ENCODE measurements around the gene SLC9C2.
"Not testable (repeated sequence)": the region's sequence is repeated elsewhere in the genome, so short reads cannot be mapped to it uniquely, and the experiment has no call there.

The SLC9C2 gene

DNA sequence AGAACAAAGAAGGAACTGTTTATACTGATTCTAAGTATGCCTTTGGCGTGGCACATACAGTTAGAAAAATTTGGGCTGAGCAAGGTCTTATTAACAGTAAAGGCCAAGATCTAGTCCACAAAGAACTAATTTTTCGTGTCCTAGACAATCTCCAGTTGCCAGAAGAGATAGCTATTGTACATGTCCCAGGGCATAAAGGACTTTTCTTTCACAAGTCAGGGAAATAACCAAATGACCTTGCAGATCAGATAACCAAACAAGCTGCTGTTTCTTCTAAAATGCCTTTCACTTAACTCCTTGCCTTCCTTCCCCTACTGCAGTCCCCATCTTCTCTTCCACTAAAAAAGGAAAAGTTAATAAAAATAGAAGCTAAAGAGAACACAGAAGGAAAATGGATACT lies 36.2 kb upstream of the SLC9C2 start:
- Histone ChIP-seq H3K27ac (ENCODE audit: low read depth, low read length) (no peak overlapping the region), H3K36me3 (ENCODE audit: low read length) (no peaks in the 10 kb centered on the region), H2AFZ (ENCODE audit: low read depth, low read length, severe bottlenecking) (no peak overlapping the region), H3K9me3 (ENCODE audit: insufficient read depth, low read length) (no peaks in the 10 kb centered on the region), H3K9ac (ENCODE audit: low read length) (no peak overlapping the region), H3K79me2 (ENCODE audit: insufficient read depth, low read length) (no peaks in the 10 kb centered on the region), H3K4me2 (ENCODE audit: low read depth, low read length, poor library complexity, severe bottlenecking) (no peak overlapping the region), H4K20me1 (ENCODE audit: low read depth, low read length) (no peaks in the 10 kb centered on the region), H3K9me2 (replicated peaks; ENCODE audit: insufficient read depth, low read length) (no peaks in the 10 kb centered on the region), H3K4me3 (ENCODE audit: insufficient read depth, low read length, poor library complexity, severe bottlenecking) (no peak overlapping the region), H3F3A (ENCODE audit: insufficient read depth) (no peaks in the 10 kb centered on the region), H3K27me3 (ENCODE audit: low read length) (no peaks in the 10 kb centered on the region)
- no peak for TF ChIP-seq EZH2phosphoT487 (conservative IDR thresholded peaks at IDR 0.05; ENCODE audit: low read length)
- TF ChIP-seq, protein P1, sequence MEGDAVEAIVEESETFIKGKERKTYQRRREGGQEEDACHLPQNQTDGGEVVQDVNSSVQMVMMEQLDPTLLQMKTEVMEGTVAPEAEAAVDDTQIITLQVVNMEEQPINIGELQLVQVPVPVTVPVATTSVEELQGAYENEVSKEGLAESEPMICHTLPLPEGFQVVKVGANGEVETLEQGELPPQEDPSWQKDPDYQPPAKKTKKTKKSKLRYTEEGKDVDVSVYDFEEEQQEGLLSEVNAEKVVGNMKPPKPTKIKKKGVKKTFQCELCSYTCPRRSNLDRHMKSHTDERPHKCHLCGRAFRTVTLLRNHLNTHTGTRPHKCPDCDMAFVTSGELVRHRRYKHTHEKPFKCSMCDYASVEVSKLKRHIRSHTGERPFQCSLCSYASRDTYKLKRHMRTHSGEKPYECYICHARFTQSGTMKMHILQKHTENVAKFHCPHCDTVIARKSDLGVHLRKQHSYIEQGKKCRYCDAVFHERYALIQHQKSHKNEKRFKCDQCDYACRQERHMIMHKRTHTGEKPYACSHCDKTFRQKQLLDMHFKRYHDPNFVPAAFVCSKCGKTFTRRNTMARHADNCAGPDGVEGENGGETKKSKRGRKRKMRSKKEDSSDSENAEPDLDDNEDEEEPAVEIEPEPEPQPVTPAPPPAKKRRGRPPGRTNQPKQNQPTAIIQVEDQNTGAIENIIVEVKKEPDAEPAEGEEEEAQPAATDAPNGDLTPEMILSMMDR (IDR thresholded peaks at IDR 0.05; ENCODE audit: insufficient read depth, low read length, poor library complexity, severe bottlenecking): no peak

DNA sequence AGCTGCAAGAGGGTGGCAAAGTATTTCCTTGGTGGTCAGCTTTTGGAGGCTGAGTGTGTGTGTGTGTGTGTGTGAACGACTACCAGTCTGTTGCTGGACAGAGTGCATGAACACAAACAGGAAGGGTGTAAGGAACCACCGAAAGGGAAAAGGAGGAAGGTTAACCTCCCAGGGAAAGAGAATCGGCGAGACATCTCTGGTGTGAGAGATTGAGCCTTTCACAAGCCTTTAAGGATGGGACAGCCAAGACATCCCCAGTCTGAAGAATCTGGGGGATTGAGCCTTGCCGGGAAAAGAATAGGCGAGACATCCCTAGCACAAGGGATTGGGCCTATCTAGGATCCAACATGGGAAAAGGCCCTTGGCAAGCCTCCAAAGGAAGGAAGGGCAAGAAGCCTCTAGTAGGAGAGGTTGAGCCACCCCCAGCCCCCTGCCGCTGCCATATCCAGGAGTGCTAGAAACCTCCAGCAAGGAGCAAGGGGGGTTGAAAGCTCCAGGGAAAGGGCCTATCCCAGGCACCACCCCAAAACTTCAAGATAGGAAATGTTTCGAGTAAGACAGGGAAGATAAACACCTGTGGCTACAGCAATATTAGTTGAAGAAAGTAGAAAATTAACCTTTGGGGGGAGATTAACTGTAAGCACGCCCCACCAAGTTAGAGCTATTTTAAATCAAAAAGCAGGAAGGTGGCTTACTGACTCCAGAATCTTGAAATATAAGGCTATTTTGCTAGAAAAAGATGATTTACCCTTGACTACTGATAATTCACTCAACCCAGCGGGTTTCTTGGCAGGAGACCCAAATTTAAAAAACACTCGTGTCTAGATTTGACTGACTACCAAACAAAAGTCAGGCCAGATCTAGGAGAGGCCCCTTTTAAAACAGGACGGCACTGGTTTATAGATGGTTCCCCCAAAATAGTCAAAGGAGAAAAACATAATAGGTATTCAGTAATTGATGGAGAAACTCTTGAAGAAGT lies 35.5 kb upstream of the SLC9C2 start:
- H3K36me3 ChIP-seq (ENCODE audit: low read length): no peaks in the 10 kb centered on the region
- no peaks in the 10 kb centered on the region for H3K9me3 ChIP-seq (ENCODE audit: insufficient read depth, low read length)
- H3K79me2 ChIP-seq (ENCODE audit: insufficient read depth, low read length): no peaks in the 10 kb centered on the region
- no peak overlapping the region for H3K4me2 ChIP-seq (ENCODE audit: low read depth, low read length, poor library complexity, severe bottlenecking)
- H3K9ac ChIP-seq (ENCODE audit: low read length): no peak overlapping the region
- no peaks in the 10 kb centered on the region for H3F3A ChIP-seq (ENCODE audit: insufficient read depth)
- H3K4me3 ChIP-seq (ENCODE audit: insufficient read depth, low read length, poor library complexity, severe bottlenecking): no peak overlapping the region
- no peaks in the 10 kb centered on the region for H4K20me1 ChIP-seq (ENCODE audit: low read depth, low read length)
- no peaks in the 10 kb centered on the region for H3K9me2 ChIP-seq (replicated peaks; ENCODE audit: insufficient read depth, low read length)
- H2AFZ ChIP-seq (ENCODE audit: low read depth, low read length, severe bottlenecking): no peak overlapping the region
- TF ChIP-seq, protein P1 (IDR thresholded peaks at IDR 0.05; ENCODE audit: insufficient read depth, low read length, poor library complexity, severe bottlenecking): no peak
- TF ChIP-seq EZH2phosphoT487 (conservative IDR thresholded peaks at IDR 0.05; ENCODE audit: low read length): no peak
- H3K27ac ChIP-seq (ENCODE audit: low read depth, low read length): no peak overlapping the region
- H3K27me3 ChIP-seq (ENCODE audit: low read length): no peaks in the 10 kb centered on the region

DNA sequence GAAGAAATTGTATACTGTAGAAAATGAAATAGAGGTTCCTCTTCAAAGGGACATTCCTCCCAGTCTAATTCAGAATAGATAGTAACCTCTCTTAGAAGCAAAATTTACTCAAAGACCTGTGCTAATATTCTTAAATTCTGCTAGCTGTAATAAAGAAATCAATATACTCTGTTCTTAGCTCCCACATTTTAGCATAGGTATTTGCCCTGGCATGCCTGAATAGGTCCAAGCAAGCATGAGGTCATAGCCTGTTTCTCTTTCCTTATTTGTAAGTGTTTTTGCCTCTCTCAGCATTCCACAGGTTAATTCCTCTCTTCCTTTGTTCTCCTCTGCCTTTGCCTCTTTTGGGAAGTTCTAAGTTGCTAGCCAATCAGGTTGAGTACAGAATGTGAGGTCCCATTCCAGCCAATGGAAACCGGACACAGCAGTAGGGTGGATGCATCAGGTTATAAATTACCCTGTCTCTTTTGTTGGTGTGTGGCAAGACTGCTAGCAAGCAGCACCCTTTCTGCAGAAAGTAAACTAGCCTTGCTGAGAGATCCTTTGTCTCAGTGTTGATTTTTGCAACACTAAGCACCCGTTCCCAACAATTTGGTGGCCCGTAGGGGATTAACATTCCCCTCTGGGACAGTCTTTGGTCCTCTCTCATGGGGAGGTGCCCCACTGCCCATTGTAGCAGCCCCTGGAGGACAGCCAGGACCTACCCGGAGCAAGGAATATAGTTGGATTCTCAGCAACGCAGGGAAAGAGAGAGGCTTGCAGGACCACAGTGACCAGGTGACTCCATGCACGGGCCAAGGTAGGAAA lies 34.6 kb upstream of the SLC9C2 start:
- not testable (repeated sequence) for H3K4me2 ChIP-seq (ENCODE audit: low read depth, low read length, poor library complexity, severe bottlenecking); H3K27me3 ChIP-seq (ENCODE audit: low read length); H3K9ac ChIP-seq (ENCODE audit: low read length); H3K9me2 ChIP-seq (replicated peaks; ENCODE audit: insufficient read depth, low read length); H3F3A ChIP-seq (ENCODE audit: insufficient read depth); H4K20me1 ChIP-seq (ENCODE audit: low read depth, low read length); H3K79me2 ChIP-seq (ENCODE audit: insufficient read depth, low read length); H3K9me3 ChIP-seq (ENCODE audit: insufficient read depth, low read length); H3K27ac ChIP-seq (ENCODE audit: low read depth, low read length); H3K4me3 ChIP-seq (ENCODE audit: insufficient read depth, low read length, poor library complexity, severe bottlenecking); H3K36me3 ChIP-seq (ENCODE audit: low read length); H2AFZ ChIP-seq (ENCODE audit: low read depth, low read length, severe bottlenecking)
